HG03521 (cell line): ENCODE data around the gene HS6ST2.

Experiments used
- ATAC-seq: cut with Tn5 transposase; IDR thresholded peaks from one replicate; pipeline ENCODE4 v1.9.1; 2021; ENCODE audit warnings: mild to moderate bottlenecking, moderate library complexity; ENCODE audit not compliant: unreplicated experiment

The HS6ST2 gene

GRCh38 chrX:132807411-132808030, 150.9 kb downstream of the HS6ST2 start:
- ATAC-seq: no peak

- ATAC-seq: no peak
Measured at GRCh38 chrX:132802033-132802432, 156.4 kb downstream of the HS6ST2 start.

GRCh38 chrX:132795181-132795580, 163.2 kb downstream of the HS6ST2 start:
- ATAC-seq: no peak

GRCh38 chrX:132791714-132792113, 166.7 kb downstream of the HS6ST2 start:
- no peak for ATAC-seq

GRCh38 chrX:132790329-132790728, 168.1 kb downstream of the HS6ST2 start:
- no peak for ATAC-seq

- ATAC-seq: no peak
Measured at GRCh38 chrX:132786217-132786616, 172.2 kb downstream of the HS6ST2 start.

GRCh38 chrX:132778917-132779316, 179.5 kb downstream of the HS6ST2 start:
- ATAC-seq: no peak

- no peak for ATAC-seq
Measured at GRCh38 chrX:132776486-132777210, 181.8 kb downstream of the HS6ST2 start.

- ATAC-seq: no peak
Measured at GRCh38 chrX:132775263-132775823, 183.1 kb downstream of the HS6ST2 start.

- ATAC-seq: no peak
Measured at GRCh38 chrX:132774010-132774714, 184.3 kb downstream of the HS6ST2 start.

GRCh38 chrX:132769609-132770008, 188.8 kb downstream of the HS6ST2 start:
- no peak for ATAC-seq

GRCh38 chrX:132766452-132766851, 192.0 kb downstream of the HS6ST2 start:
- no peak for ATAC-seq

- ATAC-seq: no peak
Measured at GRCh38 chrX:132763528-132763927, 194.9 kb downstream of the HS6ST2 start.

- no peak for ATAC-seq
Measured at GRCh38 chrX:132758759-132759158, 199.7 kb downstream of the HS6ST2 start.

GRCh38 chrX:132757066-132757623, 201.3 kb downstream of the HS6ST2 start:
- ATAC-seq: no peak

- ATAC-seq: no peak
Measured at GRCh38 chrX:132756439-132756838, 202.0 kb downstream of the HS6ST2 start.

- ATAC-seq: no peak
Measured at GRCh38 chrX:132751063-132751690, 207.3 kb downstream of the HS6ST2 start.

GRCh38 chrX:132750331-132751062, 207.9 kb downstream of the HS6ST2 start:
- ATAC-seq: no peak

GRCh38 chrX:132749406-132749805, 209.0 kb downstream of the HS6ST2 start:
- no peak for ATAC-seq

- no peak for ATAC-seq
Measured at GRCh38 chrX:132748909-132749308, 209.5 kb downstream of the HS6ST2 start.
